Adrenal gland (tissue), 12 donors: ENCODE data around the gene MAGI2. TPM values are rescaled to one million over a fixed set of nuclear protein-coding genes. Genes with fewer than 3 reads are reported as not detected.

ENCODE experiments used
- DNase-seq, 7 donors: peaks; one replicate each; pipeline ENCODE4 v3.0.0-alpha.2; 2019 to 2020
- H3K27ac ChIP-seq, 5 donors: fragments of 200-600 bp; sonication (generic) in 4 of 5; 1 replicate in 3 of 5; 2 replicates in 2 of 5; pipeline versions ENCODE4 v1.5.1 to v1.8.0; 2016 to 2020; ENCODE audit warnings: mild to moderate bottlenecking in 1 of 5
- H3K27me3 ChIP-seq: fragments of 200-600 bp; 2 replicates; pipeline ENCODE4 v1.8.0; 2021
- H3K36me3 ChIP-seq, 2 donors: fragments of 200-600 bp; replicated peaks in 1 of 2; 1 replicate in 1 of 2; 2 replicates in 1 of 2; pipeline versions ENCODE4 v1.5.1 to v1.8.0; 2018 to 2022
- H3K4me1 ChIP-seq, 2 donors: fragments of 200-600 bp; replicated peaks in 1 of 2; 1 replicate in 1 of 2; 2 replicates in 1 of 2; pipeline versions ENCODE4 v1.5.1 to v1.8.0; 2018 to 2021
- H3K4me3 ChIP-seq, 4 donors: fragments of 200-600 bp; sonication (generic) in 3 of 4; one replicate each; pipeline ENCODE4 v1.5.1; 2016 to 2018
- H3K9me3 ChIP-seq, 3 donors: fragments of 200-600 bp; sonication (generic) in 1 of 3; replicated peaks in 1 of 3; 1 replicate in 2 of 3; 2 replicates in 1 of 3; pipeline versions ENCODE4 v1.5.1 to v1.8.0; 2016 to 2021
- POLR2A ChIP-seq, 2 donors: fragments of 450-650 bp; IDR thresholded peaks; one replicate each; pipeline ENCODE4 v1.6.1; 2017; ENCODE audit warnings: antibody characterized with exemption in 2 of 2, mild to moderate bottlenecking in 2 of 2, moderate library complexity in 1 of 2
- WGBS, 4 donors: extraction: QIAGEN DNeasy Blood & Tissue Kit in 2 of 4; methylation state at CpG; one replicate each; pipeline versions ENCODE4 v1.1.5 to v1.1.7; 2013 to 2017; 5-methylcytosine and 5-hydroxymethylcytosine counted together
- intact Hi-C, 2 donors: fragments of 100-400 bp; cut with DNase I; formaldehyde crosslinking; loops; one replicate each; pipeline versions ENCODE4 v1.14.1 to v1.15.0; 2022 to 2023
- polyA plus RNA-seq, 3 donors: library from polyadenylated mRNA; stranded (reverse); fragments of 200-250 nt in 2 of 3; fragments of 350-450 nt in 1 of 3; fragmentation: Illumina TruSeq in 1 of 3; extraction: RNeasy Lipid Tissue Mini Kit (QIAGEN cat#74804) in 1 of 3; gene quantifications; one replicate each; pipeline ENCODE4 v1.2.3, GENCODE V29; 2013 to 2014
- total RNA-seq, 9 donors: library from RNA; depleted of rRNA in 4 of 9; stranded (reverse); fragments of >200 nt in 4 of 9; fragments of 120-200 nt in 1 of 9; fragmentation: NEBNext Ultra II Directional in 1 of 9; extraction: Animal tissue kit (Norgen Biotek cat#: 25700) in 1 of 9; gene quantifications; one replicate each; pipeline versions ENCODE4 v1.1.0 to v1.2.4, GENCODE V29; 2013 to 2023
- TF ChIP-seq, protein P1 (sequence below), 6 experiments: fragments of 450-650 bp in 4 of 6; fragments of 200-600 bp in 2 of 6; sonication (generic) in 1 of 6; IDR thresholded peaks; 1 replicate in 5 of 6; 2 replicates in 1 of 6; pipeline versions ENCODE4 v1.5.1 to v1.8.0; 2016 to 2021; ENCODE audit warnings: antibody characterized with exemption in 6 of 6, mild to moderate bottlenecking in 2 of 6, moderate library complexity in 1 of 6
- donor health status: healthy with polysubstance abuse.
- donor health status: Bipolar disorder and iron deficiency.
- donor health status: DM: yes; HTN: yes; CAD: no.
- donor health status: DM: no; HTN: no; CAD: no.
- donor health status: DM: no; HTN: no; CAD: no.
- donor health status: DM: yes; HTN: yes; CAD: no.

MAGI2 gene
- total and polyA plus RNA-seq, 12 donors, result 3.2 to 37.1 (median 17.1) TPM

DNA sequence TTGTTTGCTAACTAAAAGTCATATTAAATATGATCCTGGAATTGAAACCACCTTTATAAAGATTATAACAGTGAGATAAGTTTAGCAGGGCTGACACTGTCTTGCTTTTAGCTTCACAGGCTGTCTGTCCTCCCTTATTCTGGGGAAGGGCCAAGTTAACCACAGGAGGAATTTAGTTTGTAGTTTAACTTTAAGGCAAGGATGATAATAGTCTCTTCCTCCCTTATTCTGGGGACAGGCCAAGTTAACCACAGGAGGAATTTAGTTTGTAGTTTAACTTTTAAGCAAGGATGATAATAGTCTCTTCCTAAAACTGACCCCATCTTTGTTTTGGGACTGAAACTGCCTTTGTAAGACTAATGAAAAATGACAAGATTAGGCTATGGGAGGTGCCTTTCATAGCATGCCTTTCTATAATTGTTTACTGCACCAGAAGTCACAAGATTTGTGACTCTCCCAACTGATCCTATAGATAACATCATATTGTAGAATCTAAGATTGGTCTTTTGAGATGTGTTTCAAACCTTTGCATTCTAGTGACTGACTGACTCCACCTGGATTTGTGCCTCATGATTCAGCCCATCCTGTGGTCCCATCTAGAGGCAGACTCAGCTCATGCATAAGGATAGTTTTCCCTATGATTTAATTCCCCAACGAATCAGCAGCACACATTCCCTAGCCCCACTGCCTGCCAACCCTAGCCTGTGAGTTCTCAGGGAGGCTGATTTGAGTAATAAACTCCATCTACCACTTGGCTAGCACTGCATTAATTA lies 212.0 kb downstream of the MAGI2 start:
- TF ChIP-seq, protein P1, sequence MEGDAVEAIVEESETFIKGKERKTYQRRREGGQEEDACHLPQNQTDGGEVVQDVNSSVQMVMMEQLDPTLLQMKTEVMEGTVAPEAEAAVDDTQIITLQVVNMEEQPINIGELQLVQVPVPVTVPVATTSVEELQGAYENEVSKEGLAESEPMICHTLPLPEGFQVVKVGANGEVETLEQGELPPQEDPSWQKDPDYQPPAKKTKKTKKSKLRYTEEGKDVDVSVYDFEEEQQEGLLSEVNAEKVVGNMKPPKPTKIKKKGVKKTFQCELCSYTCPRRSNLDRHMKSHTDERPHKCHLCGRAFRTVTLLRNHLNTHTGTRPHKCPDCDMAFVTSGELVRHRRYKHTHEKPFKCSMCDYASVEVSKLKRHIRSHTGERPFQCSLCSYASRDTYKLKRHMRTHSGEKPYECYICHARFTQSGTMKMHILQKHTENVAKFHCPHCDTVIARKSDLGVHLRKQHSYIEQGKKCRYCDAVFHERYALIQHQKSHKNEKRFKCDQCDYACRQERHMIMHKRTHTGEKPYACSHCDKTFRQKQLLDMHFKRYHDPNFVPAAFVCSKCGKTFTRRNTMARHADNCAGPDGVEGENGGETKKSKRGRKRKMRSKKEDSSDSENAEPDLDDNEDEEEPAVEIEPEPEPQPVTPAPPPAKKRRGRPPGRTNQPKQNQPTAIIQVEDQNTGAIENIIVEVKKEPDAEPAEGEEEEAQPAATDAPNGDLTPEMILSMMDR (IDR thresholded peaks at IDR 0.05), result no peak
- TF ChIP-seq POLR2A (IDR thresholded peaks at IDR 0.05), result no peak
- Histone ChIP-seq H3K4me3 (no peak overlapping the region), H3K9me3 (no peaks in the 10 kb centered on the region), H3K27ac (no peak overlapping the region), H3K36me3 (no peaks in the 10 kb centered on the region), H3K4me1 (peaks cover 3 to 4% of the 10 kb centered on the region in 2 donors), H3K27me3 (no peaks in the 10 kb centered on the region)
- DNase-seq, result no peak
- intact Hi-C loops, result no loop called here
- 79 to 93% (median 84%) methylated on average over 1 of the region's 1 CpG for WGBS, 4 donors

DNA sequence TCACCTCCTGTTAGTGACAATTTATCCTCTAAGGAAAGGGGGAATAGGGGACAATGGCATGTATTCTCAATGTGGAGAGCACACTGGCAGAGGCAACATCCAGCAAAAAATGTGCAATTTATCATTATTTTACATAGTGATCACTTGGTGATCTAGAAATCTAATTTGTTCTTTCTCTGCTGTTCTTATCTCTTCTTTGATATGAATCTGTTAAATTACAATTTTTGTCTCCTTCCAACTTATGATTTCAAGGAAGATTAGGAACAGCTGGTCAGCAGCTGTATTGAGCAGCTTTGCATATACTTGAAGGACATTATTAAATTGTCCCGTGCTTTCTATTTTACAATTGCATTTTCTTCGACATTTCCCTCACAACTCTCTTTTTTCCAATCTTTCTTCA lies 213.1 kb downstream of the MAGI2 start:
- intact Hi-C loops, result no loop called here
- H3K4me1 ChIP-seq, result peaks cover 3 to 4% of the 10 kb centered on the region in 2 donors
- no peak overlapping the region for H3K27ac ChIP-seq
- H3K9me3 ChIP-seq, result no peaks in the 10 kb centered on the region
- 71 to 89% (median 82%) methylated on average over 2 of the region's 2 CpGs for WGBS, 4 donors
- no peaks in the 10 kb centered on the region for H3K27me3 ChIP-seq
- no peak for DNase-seq
- H3K4me3 ChIP-seq, result no peak overlapping the region
- TF ChIP-seq, protein P1 (IDR thresholded peaks at IDR 0.05), result no peak
- TF ChIP-seq POLR2A (IDR thresholded peaks at IDR 0.05), result no peak
- H3K36me3 ChIP-seq, result no peaks in the 10 kb centered on the region

DNA sequence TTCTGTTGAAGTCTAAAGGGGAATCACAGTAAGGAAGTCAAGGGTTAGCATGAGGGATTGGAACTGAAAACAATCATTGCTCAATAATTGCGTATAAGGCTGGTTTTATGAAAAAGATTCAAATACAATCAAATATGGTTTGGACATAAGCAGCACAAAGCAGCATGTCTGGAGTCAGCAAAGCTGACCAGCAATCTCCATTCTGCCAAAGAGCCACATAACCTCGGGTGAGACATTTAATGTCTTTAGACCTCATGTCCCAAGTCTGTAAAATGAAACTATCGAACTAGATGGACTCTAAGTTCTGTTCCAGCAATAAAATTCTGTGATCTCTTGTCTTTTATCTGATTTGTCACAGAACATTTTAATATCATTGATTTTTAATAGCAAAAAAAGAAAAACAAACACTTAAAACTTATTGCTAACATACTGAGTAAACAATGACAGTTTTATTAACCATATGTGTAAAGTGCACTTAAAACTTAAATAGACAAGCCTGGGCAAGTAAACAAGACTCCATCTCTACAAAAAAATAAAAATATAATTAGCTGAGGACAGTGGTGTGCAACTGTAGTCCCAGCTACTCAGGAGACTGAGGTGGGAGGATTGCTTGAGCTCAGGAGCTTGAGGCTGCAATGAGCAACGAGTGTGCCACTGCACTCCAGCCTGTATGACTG lies 217.0 kb downstream of the MAGI2 start:
- H3K36me3 ChIP-seq, result no peaks in the 10 kb centered on the region
- H3K9me3 ChIP-seq, result no peaks in the 10 kb centered on the region
- 82 to 91% (median 85%) methylated on average over 4 of the region's 4 CpGs for WGBS, 4 donors
- no peak overlapping the region for H3K4me3 ChIP-seq
- no peaks in the 10 kb centered on the region for H3K27me3 ChIP-seq
- H3K4me1 ChIP-seq, result peaks cover 0 to 3% of the 10 kb centered on the region in 2 donors
- intact Hi-C loops, result no loop called here
- DNase-seq, result no peak
- no peak for TF ChIP-seq POLR2A (IDR thresholded peaks at IDR 0.05)
- TF ChIP-seq, protein P1 (IDR thresholded peaks at IDR 0.05), result no peak
- no peak overlapping the region for H3K27ac ChIP-seq

DNA sequence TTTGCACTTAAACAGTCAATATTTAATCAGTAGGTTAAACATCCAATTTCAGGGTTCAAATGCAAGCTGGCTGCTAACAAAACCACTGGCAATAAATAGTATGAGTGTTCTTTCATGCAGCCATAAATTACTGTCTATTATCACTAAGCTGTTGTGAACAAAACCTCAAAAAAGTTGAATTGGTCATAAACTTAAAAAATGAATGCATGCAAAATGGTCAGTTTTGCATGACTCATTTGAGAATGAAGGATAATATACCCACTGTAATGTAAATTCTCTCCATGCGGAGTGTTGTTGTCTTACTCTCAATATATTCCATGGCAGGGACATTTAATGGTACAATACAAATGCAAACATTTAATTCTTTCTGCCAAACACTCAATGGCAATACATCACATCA lies 226.4 kb downstream of the MAGI2 start:
- intact Hi-C loops, result no loop called here
- Histone ChIP-seq H3K27me3 (no peaks in the 10 kb centered on the region), H3K4me1 (peaks cover 0 to 5% of the 10 kb centered on the region in 2 donors), H3K9me3 (no peaks in the 10 kb centered on the region), H3K36me3 (no peaks in the 10 kb centered on the region), H3K27ac (no peak overlapping the region), H3K4me3 (no peak overlapping the region)
- no peak for DNase-seq
- 82 to 93% (median 90%) methylated on average over 1 of the region's 1 CpG for WGBS, 4 donors
- TF ChIP-seq, protein P1 (IDR thresholded peaks at IDR 0.05), result no peak
- TF ChIP-seq POLR2A (IDR thresholded peaks at IDR 0.05), result no peak
